ENCODE measurements around the gene SDC1. TPM values are rescaled to one million over a fixed set of nuclear protein-coding genes. Genes with fewer than 3 reads are reported as not detected.

The SDC1 gene
- total RNA-seq, 1 experiment from 2014 or later: 117 TPM

- peak overlapping the region; percentile 43 for H3K27ac ChIP-seq
- DNase-seq (ENCODE audit: low read depth in 1 of 2, low spot score in 2 of 2): no peak
Measured at GRCh38 chr2:20167356-20167755, 57.6 kb downstream of the SDC1 start.

GRCh38 chr2:20165677-20166509 lies 59.0 kb downstream of the SDC1 start:
- Histone ChIP-seq H3K27me3 (replicated peaks) (no peaks in the 10 kb centered on the region), H3K4me1 (replicated peaks) (peaks cover 23% of the 10 kb centered on the region), H3K4me3 (no peak overlapping the region), H3K36me3 (no peaks in the 10 kb centered on the region), H3K9me3 (replicated peaks) (no peaks in the 10 kb centered on the region), H3K27ac (0 out of 2 replicates have a peak overlapping the region, but pooled peaks have one; percentile 21)
- DNase-seq (ENCODE audit: low read depth in 1 of 2, low spot score in 2 of 2): peak in 1 of 2 experiments; percentile 45

More at GRCh38 chr2:20167356-20167755, 57.6 kb downstream of the SDC1 start:
- no peaks in the 10 kb centered on the region for H3K27me3 ChIP-seq (replicated peaks)
- H3K4me1 ChIP-seq (replicated peaks): peaks cover 23% of the 10 kb centered on the region
- no peak overlapping the region for H3K4me3 ChIP-seq
- no peaks in the 10 kb centered on the region for H3K9me3 ChIP-seq (replicated peaks)
- H3K36me3 ChIP-seq: no peaks in the 10 kb centered on the region

GRCh38 chr2:20164734-20165478 lies 60.0 kb downstream of the SDC1 start:
- no peaks in the 10 kb centered on the region for H3K36me3 ChIP-seq
- no peaks in the 10 kb centered on the region for H3K9me3 ChIP-seq (replicated peaks)
- H3K4me3 ChIP-seq: no peak overlapping the region
- H3K27ac ChIP-seq: no peak overlapping the region
- no peak for DNase-seq (ENCODE audit: low read depth in 1 of 2, low spot score in 2 of 2)
- no peaks in the 10 kb centered on the region for H3K27me3 ChIP-seq (replicated peaks)
- H3K4me1 ChIP-seq (replicated peaks): peaks cover 23% of the 10 kb centered on the region

- Histone ChIP-seq H3K36me3 (no peaks in the 10 kb centered on the region), H3K27me3 (replicated peaks) (no peaks in the 10 kb centered on the region), H3K4me3 (no peak overlapping the region), H3K9me3 (replicated peaks) (no peaks in the 10 kb centered on the region), H3K27ac (no peak overlapping the region), H3K4me1 (replicated peaks) (peaks cover 23% of the 10 kb centered on the region)
- peak in 1 of 2 experiments; percentile 42 for DNase-seq (ENCODE audit: low read depth in 1 of 2, low spot score in 2 of 2)
Measured at GRCh38 chr2:20164061-20164733, 60.7 kb downstream of the SDC1 start.

- Histone ChIP-seq H3K9me3 (replicated peaks) (no peaks in the 10 kb centered on the region), H3K4me3 (no peak overlapping the region), H3K27me3 (replicated peaks) (no peaks in the 10 kb centered on the region), H3K27ac (no peak overlapping the region), H3K36me3 (no peaks in the 10 kb centered on the region), H3K4me1 (replicated peaks) (peaks cover 12% of the 10 kb centered on the region)
- no peak for DNase-seq (ENCODE audit: low read depth in 1 of 2, low spot score in 2 of 2)
Measured at GRCh38 chr2:20159411-20160070, 65.4 kb downstream of the SDC1 start.

- DNase-seq (ENCODE audit: low read depth in 1 of 2, low spot score in 2 of 2): peak in 1 of 2 experiments; percentile 39
- Histone ChIP-seq H3K27me3 (replicated peaks) (no peaks in the 10 kb centered on the region), H3K9me3 (replicated peaks) (no peaks in the 10 kb centered on the region), H3K4me3 (no peak overlapping the region), H3K36me3 (no peaks in the 10 kb centered on the region), H3K27ac (no peak overlapping the region), H3K4me1 (replicated peaks) (peaks cover 12% of the 10 kb centered on the region)
Measured at GRCh38 chr2:20157193-20157891, 67.6 kb downstream of the SDC1 start.

GRCh38 chr2:20156836-20157192 lies 68.1 kb downstream of the SDC1 start:
- no peak overlapping the region for H3K27ac ChIP-seq
- H3K4me1 ChIP-seq (replicated peaks): peaks cover 12% of the 10 kb centered on the region
- no peak overlapping the region for H3K4me3 ChIP-seq
- DNase-seq (ENCODE audit: low read depth in 1 of 2, low spot score in 2 of 2): no peak
- H3K27me3 ChIP-seq (replicated peaks): no peaks in the 10 kb centered on the region
- H3K36me3 ChIP-seq: no peaks in the 10 kb centered on the region
- H3K9me3 ChIP-seq (replicated peaks): no peaks in the 10 kb centered on the region

- peaks cover 12% of the 10 kb centered on the region for H3K4me1 ChIP-seq (replicated peaks)
- no peaks in the 10 kb centered on the region for H3K9me3 ChIP-seq (replicated peaks)
- no peaks in the 10 kb centered on the region for H3K36me3 ChIP-seq
- no peak for DNase-seq (ENCODE audit: low read depth in 1 of 2, low spot score in 2 of 2)
- H3K27me3 ChIP-seq (replicated peaks): no peaks in the 10 kb centered on the region
- H3K27ac ChIP-seq: no peak overlapping the region
- no peak overlapping the region for H3K4me3 ChIP-seq
Measured at GRCh38 chr2:20156076-20156759, 68.7 kb downstream of the SDC1 start.

GRCh38 chr2:20153131-20153851 lies 71.6 kb downstream of the SDC1 start:
- no peaks in the 10 kb centered on the region for H3K27me3 ChIP-seq (replicated peaks)
- H3K9me3 ChIP-seq (replicated peaks): no peaks in the 10 kb centered on the region
- no peaks in the 10 kb centered on the region for H3K36me3 ChIP-seq
- no peak overlapping the region for H3K27ac ChIP-seq
- H3K4me3 ChIP-seq: no peak overlapping the region
- DNase-seq (ENCODE audit: low read depth in 1 of 2, low spot score in 2 of 2): no peak
- peaks cover 40% of the 10 kb centered on the region for H3K4me1 ChIP-seq (replicated peaks)

GRCh38 chr2:20150806-20151571 lies 73.9 kb downstream of the SDC1 start:
- no peak overlapping the region for H3K27ac ChIP-seq
- H3K4me3 ChIP-seq: no peak overlapping the region
- DNase-seq (ENCODE audit: low read depth in 1 of 2, low spot score in 2 of 2): no peak
- H3K27me3 ChIP-seq (replicated peaks): no peaks in the 10 kb centered on the region
- H3K36me3 ChIP-seq: no peaks in the 10 kb centered on the region
- no peaks in the 10 kb centered on the region for H3K9me3 ChIP-seq (replicated peaks)
- peaks cover 32% of the 10 kb centered on the region for H3K4me1 ChIP-seq (replicated peaks)
